Measurements from ENCODE around the gene MYOZ3. TPM values are rescaled to one million over a fixed set of nuclear protein-coding genes. Genes with fewer than 3 reads are reported as not detected.

The MYOZ3 gene
- total RNA-seq, 2 experiments from 2014 or later, result not detected

DNA sequence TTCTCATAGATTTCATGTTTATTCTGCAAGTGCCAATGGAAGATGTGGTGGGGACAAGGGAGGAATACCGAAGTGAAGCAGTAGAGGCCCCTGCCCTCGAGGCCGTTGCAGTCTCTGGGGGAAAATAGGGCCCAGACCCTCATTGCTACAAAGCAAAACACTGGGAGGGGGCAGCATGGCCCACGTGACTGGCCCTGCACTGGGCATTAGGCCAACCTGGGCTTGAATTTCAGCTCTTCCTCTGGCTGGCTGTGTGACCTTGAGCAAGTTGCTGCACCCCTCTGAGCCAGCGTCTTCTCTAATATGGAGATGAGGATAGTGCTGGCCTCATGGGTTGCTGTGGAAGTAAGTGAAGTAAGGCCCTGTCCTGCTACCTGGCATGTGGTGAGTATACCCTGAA, 21.3 kb upstream of the MYOZ3 start:
- H3K4me3 ChIP-seq (ENCODE audit: low read depth, low read length, poor library complexity, severe bottlenecking), result no peak overlapping the region
- H2AFZ ChIP-seq (ENCODE audit: low read length), result no peak overlapping the region
- H3K9me2 ChIP-seq (ENCODE audit: insufficient read depth, low read length), result no peaks in the 10 kb centered on the region
- no peaks in the 10 kb centered on the region for H4K20me1 ChIP-seq (ENCODE audit: insufficient read depth, low read length)
- H3K9me3 ChIP-seq (ENCODE audit: low read length), result no peaks in the 10 kb centered on the region
- H3K27ac ChIP-seq (ENCODE audit: low read depth, low read length, poor library complexity, severe bottlenecking), result no peak overlapping the region
- H3K4me1 ChIP-seq (ENCODE audit: insufficient read depth, low read length, poor library complexity, severe bottlenecking), result no peaks in the 10 kb centered on the region
- BruUV-seq (replicated peaks), result no TSS peak
- no peak overlapping the region for H3K4me2 ChIP-seq (ENCODE audit: low read length)
- intact Hi-C loops (cut with micrococcal nuclease; ENCODE audit: unreplicated experiment), result no loop called here
- H3K36me3 ChIP-seq (ENCODE audit: insufficient read depth, low read length), result no peaks in the 10 kb centered on the region
- no peak for DNase-seq (ENCODE audit: low spot score)
- CTCF ChIA-PET (ENCODE audit: unreplicated experiment), result no interaction called here
- TF ChIP-seq EZH2phosphoT487 (IDR thresholded peaks at IDR 0.05; ENCODE audit: borderline replicate concordance, low read depth, low read length), result no peak
- TF ChIP-seq, protein P1, sequence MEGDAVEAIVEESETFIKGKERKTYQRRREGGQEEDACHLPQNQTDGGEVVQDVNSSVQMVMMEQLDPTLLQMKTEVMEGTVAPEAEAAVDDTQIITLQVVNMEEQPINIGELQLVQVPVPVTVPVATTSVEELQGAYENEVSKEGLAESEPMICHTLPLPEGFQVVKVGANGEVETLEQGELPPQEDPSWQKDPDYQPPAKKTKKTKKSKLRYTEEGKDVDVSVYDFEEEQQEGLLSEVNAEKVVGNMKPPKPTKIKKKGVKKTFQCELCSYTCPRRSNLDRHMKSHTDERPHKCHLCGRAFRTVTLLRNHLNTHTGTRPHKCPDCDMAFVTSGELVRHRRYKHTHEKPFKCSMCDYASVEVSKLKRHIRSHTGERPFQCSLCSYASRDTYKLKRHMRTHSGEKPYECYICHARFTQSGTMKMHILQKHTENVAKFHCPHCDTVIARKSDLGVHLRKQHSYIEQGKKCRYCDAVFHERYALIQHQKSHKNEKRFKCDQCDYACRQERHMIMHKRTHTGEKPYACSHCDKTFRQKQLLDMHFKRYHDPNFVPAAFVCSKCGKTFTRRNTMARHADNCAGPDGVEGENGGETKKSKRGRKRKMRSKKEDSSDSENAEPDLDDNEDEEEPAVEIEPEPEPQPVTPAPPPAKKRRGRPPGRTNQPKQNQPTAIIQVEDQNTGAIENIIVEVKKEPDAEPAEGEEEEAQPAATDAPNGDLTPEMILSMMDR (conservative IDR thresholded peaks at IDR 0.05; ENCODE audit: low read length), result no peak
- H3K79me2 ChIP-seq (ENCODE audit: insufficient read depth, low read depth, low read length), result no peaks in the 10 kb centered on the region
- POLR2A ChIA-PET, result no interaction called here

DNA sequence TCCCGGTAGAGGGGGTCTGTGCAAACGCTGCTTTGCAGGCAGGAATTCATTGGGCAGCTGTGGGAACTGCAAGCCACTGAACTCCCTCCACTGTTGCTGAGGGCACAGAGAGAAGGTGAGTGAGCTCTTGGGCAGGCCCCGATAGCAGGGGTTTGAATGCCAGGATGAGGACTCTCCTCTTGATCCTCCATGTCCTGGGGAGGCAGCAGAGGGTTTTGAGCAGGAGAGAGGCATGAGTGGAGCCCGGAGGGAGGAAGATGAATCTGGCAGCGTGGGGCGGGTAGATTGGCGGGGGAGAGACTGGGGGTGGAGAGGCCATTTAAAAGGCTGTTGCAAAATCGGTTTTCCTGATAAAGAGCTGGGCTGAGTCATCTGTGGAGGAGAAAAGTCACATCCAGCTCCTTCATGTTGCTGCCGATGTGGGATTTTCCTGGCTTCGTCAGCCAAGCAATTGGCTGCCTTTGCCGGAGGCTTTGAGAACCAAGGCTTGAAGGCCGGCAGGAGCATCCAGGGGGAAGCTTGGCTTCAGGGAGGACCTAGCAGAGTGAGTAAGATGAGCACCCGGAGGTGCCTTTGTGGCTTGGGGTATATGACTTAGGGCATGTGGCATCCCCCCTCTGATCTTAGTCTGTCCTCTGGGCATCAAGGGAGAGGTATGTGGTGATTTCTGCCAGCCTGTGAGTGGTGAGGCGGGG, 20.6 kb upstream of the MYOZ3 start, which contains the start of gene SYNPO:
SYNPO (plus strand) TSS at position 350 of the 695 bp plus-strand sequence. CDS start 7,616 bp downstream, outside the sequence.
- no peaks in the 10 kb centered on the region for H3K36me3 ChIP-seq (ENCODE audit: insufficient read depth, low read length)
- no peak within 1 kb of the TSS for H2AFZ ChIP-seq (ENCODE audit: low read length)
- TF ChIP-seq EZH2phosphoT487 (IDR thresholded peaks at IDR 0.05; ENCODE audit: borderline replicate concordance, low read depth, low read length), result no peak
- TF ChIP-seq, protein P1 (conservative IDR thresholded peaks at IDR 0.05; ENCODE audit: low read length), result no peak
- H4K20me1 ChIP-seq (ENCODE audit: insufficient read depth, low read length), result no peaks in the 10 kb centered on the region
- ChIA-PET CTCF (ENCODE audit: unreplicated experiment) (no interaction called here), POLR2A (no interaction called here)
- no peak for DNase-seq (ENCODE audit: low spot score)
- H3K4me2 ChIP-seq (ENCODE audit: low read length), result no peak within 1 kb of the TSS
- H3K4me3 ChIP-seq (ENCODE audit: low read depth, low read length, poor library complexity, severe bottlenecking), result no peak within 1 kb of the TSS
- no peaks in the 10 kb centered on the region for H3K9me2 ChIP-seq (ENCODE audit: insufficient read depth, low read length)
- H3K4me1 ChIP-seq (ENCODE audit: insufficient read depth, low read length, poor library complexity, severe bottlenecking), result no peaks in the 10 kb centered on the region
- intact Hi-C loops (cut with micrococcal nuclease; ENCODE audit: unreplicated experiment), result no loop called here
- H3K79me2 ChIP-seq (ENCODE audit: insufficient read depth, low read depth, low read length), result no peaks in the 10 kb centered on the region
- no peak within 1 kb of the TSS for H3K27ac ChIP-seq (ENCODE audit: low read depth, low read length, poor library complexity, severe bottlenecking)
- no peaks in the 10 kb centered on the region for H3K9me3 ChIP-seq (ENCODE audit: low read length)
- no TSS peak for BruUV-seq (replicated peaks)

DNA sequence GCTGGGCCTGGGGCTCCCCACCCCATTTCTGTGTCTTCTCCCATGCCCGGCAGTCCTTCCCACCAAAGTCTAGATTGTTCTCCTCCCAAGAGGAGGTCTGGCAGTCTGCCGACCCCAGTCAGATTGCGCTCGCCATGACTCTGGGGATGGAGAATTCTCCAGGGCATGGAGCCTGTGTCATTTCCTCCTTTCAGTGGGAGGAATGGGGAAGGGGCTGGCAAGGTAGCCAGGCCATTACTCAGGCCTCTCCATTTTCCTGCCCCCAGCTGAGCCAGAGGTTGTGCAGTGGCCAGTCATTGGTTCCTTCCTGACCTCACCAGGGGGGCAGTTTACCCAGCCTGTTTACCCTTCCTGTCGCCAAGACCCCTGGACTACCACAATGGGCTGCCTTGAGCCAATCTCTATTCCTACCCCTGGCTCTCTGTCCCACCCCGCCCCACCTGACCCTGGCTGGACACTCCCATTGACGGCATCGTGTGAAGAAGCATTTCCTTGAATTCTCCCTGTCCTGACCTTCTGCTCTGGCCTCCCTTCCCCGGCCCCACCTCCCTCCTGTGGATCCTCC, 20.0 kb upstream of the MYOZ3 start:
- Histone ChIP-seq H3K27ac (ENCODE audit: low read depth, low read length, poor library complexity, severe bottlenecking) (no peak overlapping the region), H4K20me1 (ENCODE audit: insufficient read depth, low read length) (no peaks in the 10 kb centered on the region), H3K9me2 (ENCODE audit: insufficient read depth, low read length) (no peaks in the 10 kb centered on the region), H3K4me1 (ENCODE audit: insufficient read depth, low read length, poor library complexity, severe bottlenecking) (no peaks in the 10 kb centered on the region), H3K4me2 (ENCODE audit: low read length) (no peak overlapping the region), H3K4me3 (ENCODE audit: low read depth, low read length, poor library complexity, severe bottlenecking) (no peak overlapping the region), H3K79me2 (ENCODE audit: insufficient read depth, low read depth, low read length) (no peaks in the 10 kb centered on the region), H3K36me3 (ENCODE audit: insufficient read depth, low read length) (no peaks in the 10 kb centered on the region), H3K9me3 (ENCODE audit: low read length) (no peaks in the 10 kb centered on the region), H2AFZ (ENCODE audit: low read length) (no peak overlapping the region)
- no TSS peak for BruUV-seq (replicated peaks)
- intact Hi-C loops (cut with micrococcal nuclease; ENCODE audit: unreplicated experiment), result no loop called here
- ChIA-PET POLR2A (no interaction called here), CTCF (ENCODE audit: unreplicated experiment) (no interaction called here)
- TF ChIP-seq, protein P1 (conservative IDR thresholded peaks at IDR 0.05; ENCODE audit: low read length), result no peak
- no peak for TF ChIP-seq EZH2phosphoT487 (IDR thresholded peaks at IDR 0.05; ENCODE audit: borderline replicate concordance, low read depth, low read length)
- no peak for DNase-seq (ENCODE audit: low spot score)
